HepG2 (cell line): ENCODE results near the gene ANO2.

Source experiments
- ARNT2 ChIP-seq: sonication (generic); formaldehyde crosslinking; IDR thresholded peaks from 2 replicates; pipeline ENCODE4 v1.8.0; 2022; ENCODE audit warnings: mild to moderate bottlenecking, low read depth, missing genetic modification reagents, moderate library complexity
- BHLHE40 ChIP-seq: IDR thresholded peaks from 2 replicates; pipeline ENCODE4 v1.6.1; 2011; ENCODE audit warnings: low read length, improper control_type of control experiment
- CEBPB ChIP-seq: IDR thresholded peaks from 2 replicates; pipeline ENCODE4 v1.6.1; 2011; ENCODE audit warnings: low read depth, low read length, improper control_type of control experiment, borderline replicate concordance
- MATR3 ChIP-seq: sonication (generic); formaldehyde crosslinking; IDR thresholded peaks from 2 replicates; pipeline ENCODE4 v1.4.0; 2020; ENCODE audit warnings: missing genetic modification reagents
- MXI1 ChIP-seq: IDR thresholded peaks from 3 replicates; pipeline ENCODE4 v1.6.1; 2012; ENCODE audit warnings: low read depth, low read length, inconsistent platforms, borderline replicate concordance
- POLR2A ChIP-seq, 2 experiments: IDR thresholded peaks; 2 replicates each; pipeline ENCODE4 v1.6.1; 2011; ENCODE audit warnings: low read depth in 2 of 2, low read length in 2 of 2, mild to moderate bottlenecking in 1 of 2, moderate library complexity in 1 of 2; ENCODE audit not compliant: insufficient read depth in 1 of 2
- TBP ChIP-seq: sonication (generic); formaldehyde crosslinking; IDR thresholded peaks from 2 replicates; pipeline ENCODE4 v1.5.0; 2020; ENCODE audit warnings: missing genetic modification reagents
- ZNF354B ChIP-seq: sonication (generic); formaldehyde crosslinking; IDR thresholded peaks from 2 replicates; pipeline ENCODE4 v1.8.0; 2022; ENCODE audit warnings: mild to moderate bottlenecking, missing genetic modification reagents
- ZNF768 ChIP-seq: sonication (generic); formaldehyde crosslinking; IDR thresholded peaks from 2 replicates; pipeline ENCODE4 v1.4.0; 2020; ENCODE audit warnings: missing genetic modification reagents
- TF ChIP-seq, protein P1 (sequence below): sonication (generic); formaldehyde crosslinking; IDR thresholded peaks from 2 replicates; pipeline ENCODE4 v1.5.0; 2020; ENCODE audit warnings: mild to moderate bottlenecking, missing genetic modification reagents, moderate library complexity
- TF ChIP-seq, protein P2 (sequence below), 2 experiments: fragments of 450-650 bp in 1 of 2; sonication (generic) in 1 of 2; formaldehyde crosslinking in 1 of 2; IDR thresholded peaks; 2 replicates each; pipeline versions ENCODE4 v1.6.1 to v1.8.0; 2016 to 2022; ENCODE audit warnings: antibody characterized with exemption in 1 of 2, mild to moderate bottlenecking in 1 of 2, missing genetic modification reagents in 1 of 2
- TF ChIP-seq, protein P3 (sequence below): IDR thresholded peaks from 2 replicates; pipeline ENCODE4 v1.6.1; 2012; ENCODE audit warnings: low read length, improper control_type of control experiment

DNA sequence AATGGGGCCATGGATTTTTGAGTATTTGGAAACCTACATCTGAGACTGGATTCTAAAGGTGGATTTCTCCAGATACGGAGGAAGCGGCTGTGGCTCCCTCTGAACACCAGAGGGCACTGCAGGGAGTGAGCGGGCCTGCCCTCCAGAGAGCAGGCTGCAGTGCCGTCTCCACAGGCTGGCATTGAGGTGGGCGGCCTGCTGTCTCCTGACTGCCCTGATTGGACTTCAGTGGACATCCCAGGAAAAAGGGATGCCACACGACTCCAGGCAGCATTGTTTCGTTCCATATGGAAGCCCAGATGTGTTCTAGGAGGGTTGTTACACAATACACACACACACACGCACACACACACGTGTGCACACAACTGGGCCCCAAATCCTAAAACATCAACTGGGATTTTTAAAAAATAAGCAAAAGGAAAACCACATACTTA lies 20.9 kb upstream of the ANO2 start:
- no peak for TF ChIP-seq ZNF354B (CRISPR knock-in tag)
- TF ChIP-seq, protein P1, sequence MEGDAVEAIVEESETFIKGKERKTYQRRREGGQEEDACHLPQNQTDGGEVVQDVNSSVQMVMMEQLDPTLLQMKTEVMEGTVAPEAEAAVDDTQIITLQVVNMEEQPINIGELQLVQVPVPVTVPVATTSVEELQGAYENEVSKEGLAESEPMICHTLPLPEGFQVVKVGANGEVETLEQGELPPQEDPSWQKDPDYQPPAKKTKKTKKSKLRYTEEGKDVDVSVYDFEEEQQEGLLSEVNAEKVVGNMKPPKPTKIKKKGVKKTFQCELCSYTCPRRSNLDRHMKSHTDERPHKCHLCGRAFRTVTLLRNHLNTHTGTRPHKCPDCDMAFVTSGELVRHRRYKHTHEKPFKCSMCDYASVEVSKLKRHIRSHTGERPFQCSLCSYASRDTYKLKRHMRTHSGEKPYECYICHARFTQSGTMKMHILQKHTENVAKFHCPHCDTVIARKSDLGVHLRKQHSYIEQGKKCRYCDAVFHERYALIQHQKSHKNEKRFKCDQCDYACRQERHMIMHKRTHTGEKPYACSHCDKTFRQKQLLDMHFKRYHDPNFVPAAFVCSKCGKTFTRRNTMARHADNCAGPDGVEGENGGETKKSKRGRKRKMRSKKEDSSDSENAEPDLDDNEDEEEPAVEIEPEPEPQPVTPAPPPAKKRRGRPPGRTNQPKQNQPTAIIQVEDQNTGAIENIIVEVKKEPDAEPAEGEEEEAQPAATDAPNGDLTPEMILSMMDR: peak; percentile 82
- no peak for TF ChIP-seq TBP (CRISPR knock-in tag)
- TF ChIP-seq, protein P2, sequence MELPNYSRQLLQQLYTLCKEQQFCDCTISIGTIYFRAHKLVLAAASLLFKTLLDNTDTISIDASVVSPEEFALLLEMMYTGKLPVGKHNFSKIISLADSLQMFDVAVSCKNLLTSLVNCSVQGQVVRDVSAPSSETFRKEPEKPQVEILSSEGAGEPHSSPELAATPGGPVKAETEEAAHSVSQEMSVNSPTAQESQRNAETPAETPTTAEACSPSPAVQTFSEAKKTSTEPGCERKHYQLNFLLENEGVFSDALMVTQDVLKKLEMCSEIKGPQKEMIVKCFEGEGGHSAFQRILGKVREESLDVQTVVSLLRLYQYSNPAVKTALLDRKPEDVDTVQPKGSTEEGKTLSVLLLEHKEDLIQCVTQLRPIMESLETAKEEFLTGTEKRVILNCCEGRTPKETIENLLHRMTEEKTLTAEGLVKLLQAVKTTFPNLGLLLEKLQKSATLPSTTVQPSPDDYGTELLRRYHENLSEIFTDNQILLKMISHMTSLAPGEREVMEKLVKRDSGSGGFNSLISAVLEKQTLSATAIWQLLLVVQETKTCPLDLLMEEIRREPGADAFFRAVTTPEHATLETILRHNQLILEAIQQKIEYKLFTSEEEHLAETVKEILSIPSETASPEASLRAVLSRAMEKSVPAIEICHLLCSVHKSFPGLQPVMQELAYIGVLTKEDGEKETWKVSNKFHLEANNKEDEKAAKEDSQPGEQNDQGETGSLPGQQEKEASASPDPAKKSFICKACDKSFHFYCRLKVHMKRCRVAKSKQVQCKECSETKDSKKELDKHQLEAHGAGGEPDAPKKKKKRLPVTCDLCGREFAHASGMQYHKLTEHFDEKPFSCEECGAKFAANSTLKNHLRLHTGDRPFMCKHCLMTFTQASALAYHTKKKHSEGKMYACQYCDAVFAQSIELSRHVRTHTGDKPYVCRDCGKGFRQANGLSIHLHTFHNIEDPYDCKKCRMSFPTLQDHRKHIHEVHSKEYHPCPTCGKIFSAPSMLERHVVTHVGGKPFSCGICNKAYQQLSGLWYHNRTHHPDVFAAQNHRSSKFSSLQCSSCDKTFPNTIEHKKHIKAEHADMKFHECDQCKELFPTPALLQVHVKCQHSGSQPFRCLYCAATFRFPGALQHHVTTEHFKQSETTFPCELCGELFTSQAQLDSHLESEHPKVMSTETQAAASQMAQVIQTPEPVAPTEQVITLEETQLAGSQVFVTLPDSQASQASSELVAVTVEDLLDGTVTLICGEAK (IDR thresholded peaks at IDR 0.05): no peak
- TF ChIP-seq, protein P2 (CRISPR knock-in tag; IDR thresholded peaks at IDR 0.05): no peak
- TF ChIP-seq ARNT2 (CRISPR knock-in tag): no peak
- no peak for TF ChIP-seq MXI1
- TF ChIP-seq, protein P3, sequence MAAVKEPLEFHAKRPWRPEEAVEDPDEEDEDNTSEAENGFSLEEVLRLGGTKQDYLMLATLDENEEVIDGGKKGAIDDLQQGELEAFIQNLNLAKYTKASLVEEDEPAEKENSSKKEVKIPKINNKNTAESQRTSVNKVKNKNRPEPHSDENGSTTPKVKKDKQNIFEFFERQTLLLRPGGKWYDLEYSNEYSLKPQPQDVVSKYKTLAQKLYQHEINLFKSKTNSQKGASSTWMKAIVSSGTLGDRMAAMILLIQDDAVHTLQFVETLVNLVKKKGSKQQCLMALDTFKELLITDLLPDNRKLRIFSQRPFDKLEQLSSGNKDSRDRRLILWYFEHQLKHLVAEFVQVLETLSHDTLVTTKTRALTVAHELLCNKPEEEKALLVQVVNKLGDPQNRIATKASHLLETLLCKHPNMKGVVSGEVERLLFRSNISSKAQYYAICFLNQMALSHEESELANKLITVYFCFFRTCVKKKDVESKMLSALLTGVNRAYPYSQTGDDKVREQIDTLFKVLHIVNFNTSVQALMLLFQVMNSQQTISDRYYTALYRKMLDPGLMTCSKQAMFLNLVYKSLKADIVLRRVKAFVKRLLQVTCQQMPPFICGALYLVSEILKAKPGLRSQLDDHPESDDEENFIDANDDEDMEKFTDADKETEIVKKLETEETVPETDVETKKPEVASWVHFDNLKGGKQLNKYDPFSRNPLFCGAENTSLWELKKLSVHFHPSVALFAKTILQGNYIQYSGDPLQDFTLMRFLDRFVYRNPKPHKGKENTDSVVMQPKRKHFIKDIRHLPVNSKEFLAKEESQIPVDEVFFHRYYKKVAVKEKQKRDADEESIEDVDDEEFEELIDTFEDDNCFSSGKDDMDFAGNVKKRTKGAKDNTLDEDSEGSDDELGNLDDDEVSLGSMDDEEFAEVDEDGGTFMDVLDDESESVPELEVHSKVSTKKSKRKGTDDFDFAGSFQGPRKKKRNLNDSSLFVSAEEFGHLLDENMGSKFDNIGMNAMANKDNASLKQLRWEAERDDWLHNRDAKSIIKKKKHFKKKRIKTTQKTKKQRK: no peak
- no peak for TF ChIP-seq BHLHE40
- no peak for TF ChIP-seq MATR3 (CRISPR knock-in tag)
- no peak for TF ChIP-seq ZNF768
- TF ChIP-seq POLR2A (IDR thresholded peaks at IDR 0.05; ENCODE audit: insufficient read depth in 1 of 2, low read depth in 2 of 2, low read length in 2 of 2): no peak
- TF ChIP-seq CEBPB: no peak
